HG03139 (cell line): ENCODE data around the gene DEAF1.
"Not testable (repeated sequence)": the region's sequence is repeated elsewhere in the genome, so short reads cannot be mapped to it uniquely, and the experiment has no call there.

ENCODE experiments used
- ATAC-seq: cut with Tn5 transposase; IDR thresholded peaks from one replicate; pipeline ENCODE4 v1.9.1; 2021; ENCODE audit not compliant: unreplicated experiment

The DEAF1 gene, protein sequence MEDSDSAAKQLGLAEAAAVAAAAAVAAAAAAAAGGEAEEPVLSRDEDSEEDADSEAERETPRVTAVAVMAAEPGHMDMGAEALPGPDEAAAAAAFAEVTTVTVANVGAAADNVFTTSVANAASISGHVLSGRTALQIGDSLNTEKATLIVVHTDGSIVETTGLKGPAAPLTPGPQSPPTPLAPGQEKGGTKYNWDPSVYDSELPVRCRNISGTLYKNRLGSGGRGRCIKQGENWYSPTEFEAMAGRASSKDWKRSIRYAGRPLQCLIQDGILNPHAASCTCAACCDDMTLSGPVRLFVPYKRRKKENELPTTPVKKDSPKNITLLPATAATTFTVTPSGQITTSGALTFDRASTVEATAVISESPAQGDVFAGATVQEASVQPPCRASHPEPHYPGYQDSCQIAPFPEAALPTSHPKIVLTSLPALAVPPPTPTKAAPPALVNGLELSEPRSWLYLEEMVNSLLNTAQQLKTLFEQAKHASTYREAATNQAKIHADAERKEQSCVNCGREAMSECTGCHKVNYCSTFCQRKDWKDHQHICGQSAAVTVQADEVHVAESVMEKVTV

DNA sequence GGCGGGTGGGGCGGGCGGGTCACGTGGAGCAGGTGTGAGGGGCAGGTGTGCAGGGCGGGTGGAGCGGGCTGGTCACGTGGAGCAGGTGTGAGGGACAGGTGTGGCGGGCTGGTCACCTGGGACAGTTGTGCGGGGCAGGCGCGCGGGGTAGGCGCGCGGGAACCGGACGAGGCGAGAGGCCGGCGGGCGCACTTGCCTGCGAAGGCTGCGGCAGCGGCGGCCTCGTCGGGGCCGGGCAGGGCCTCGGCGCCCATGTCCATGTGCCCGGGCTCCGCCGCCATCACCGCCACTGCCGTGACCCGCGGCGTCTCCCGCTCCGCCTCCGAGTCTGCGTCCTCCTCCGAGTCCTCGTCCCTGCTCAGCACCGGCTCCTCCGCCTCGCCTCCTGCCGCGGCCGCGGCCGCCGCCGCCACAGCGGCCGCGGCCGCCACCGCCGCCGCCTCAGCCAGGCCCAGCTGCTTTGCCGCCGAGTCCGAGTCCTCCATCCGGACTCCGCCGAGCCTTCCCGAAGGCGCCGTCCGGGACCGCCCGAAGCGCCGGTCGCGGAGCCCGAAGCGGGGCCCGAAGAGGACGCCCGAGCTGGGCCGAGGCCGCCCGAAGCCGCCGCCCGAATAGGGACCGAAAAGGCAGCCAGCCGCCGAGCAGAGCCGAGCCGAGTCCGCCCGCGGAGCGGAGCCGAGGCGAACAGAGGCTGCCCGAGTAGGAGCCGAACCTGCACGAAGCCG is at the start of gene DEAF1:
Gene DEAF1 (minus strand): TSS at position 660 of the 725 bp plus-strand sequence. CDS start 175 bp downstream, at position 485.
- peak; percentile 74 for ATAC-seq

DNA sequence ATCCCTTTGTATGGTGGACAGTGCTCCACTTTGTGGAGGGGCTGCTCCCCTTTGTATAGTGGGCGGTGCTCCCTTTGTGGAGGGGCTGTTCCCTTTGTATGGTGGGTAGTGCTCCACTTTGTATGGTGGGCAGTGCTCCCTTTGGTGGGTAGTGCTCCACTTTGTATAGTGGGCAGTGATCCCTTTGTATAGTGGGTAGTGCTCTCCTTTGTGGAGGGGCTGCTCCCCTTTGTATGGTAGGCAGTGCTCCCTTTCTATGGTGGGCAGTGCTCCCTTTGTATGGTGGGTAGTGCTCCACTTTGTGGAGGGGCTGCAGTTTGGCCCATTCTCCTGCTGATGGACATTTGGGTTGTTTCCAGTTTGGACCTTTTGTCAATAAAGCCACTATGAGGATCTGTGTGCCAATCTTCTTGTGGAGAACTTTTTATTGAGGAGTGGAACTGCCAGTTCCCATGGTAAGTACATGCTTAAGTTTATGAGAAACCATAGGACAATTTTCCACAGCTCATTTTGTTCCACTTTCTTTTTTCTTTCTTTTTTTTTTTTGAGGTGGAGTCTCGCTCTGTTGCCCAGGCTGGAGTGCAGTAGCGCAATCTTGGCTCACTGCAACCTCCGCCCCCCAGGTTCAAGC is 47.7 kb upstream of the DEAF1 start:
- ATAC-seq = no peak

DNA sequence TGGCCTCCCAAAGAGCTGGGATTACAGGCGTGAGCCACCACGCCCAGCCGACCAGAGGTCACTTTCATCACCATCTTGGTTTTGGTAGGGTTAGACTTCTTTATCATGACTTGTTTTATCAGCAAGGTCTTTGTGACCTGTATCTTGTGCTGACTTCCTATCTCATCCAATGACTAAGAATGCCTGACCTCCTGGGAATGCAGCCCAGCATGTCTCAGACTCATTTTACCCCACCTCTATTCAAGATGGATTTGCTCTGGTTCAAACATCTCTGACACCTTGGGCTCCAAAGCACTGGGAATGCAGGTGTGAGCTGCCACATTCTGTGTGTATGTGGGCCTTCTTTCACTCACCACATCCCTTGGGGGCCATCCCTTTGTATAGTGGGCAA is 47.1 kb upstream of the DEAF1 start:
- no peak for ATAC-seq

DNA sequence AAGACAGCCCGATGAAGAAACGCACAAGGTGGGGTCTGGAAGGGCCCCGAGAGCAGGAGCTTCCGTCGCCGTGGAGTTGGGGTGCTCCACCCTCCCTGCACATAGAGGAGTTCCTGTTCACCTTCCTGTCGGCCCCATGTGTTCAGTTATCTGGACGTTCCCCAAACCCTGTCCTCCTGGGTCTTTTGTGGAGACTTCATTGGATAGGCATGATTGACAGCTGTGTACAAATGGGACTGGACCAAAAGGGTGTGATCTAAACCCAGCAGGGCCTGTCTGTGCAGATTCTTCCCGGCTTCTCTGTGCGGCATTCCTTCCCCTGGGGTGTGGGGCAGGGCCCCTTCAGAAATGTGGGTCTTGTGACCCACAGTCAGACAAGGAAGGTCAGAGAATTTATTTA is 42.9 kb upstream of the DEAF1 start:
- not testable (repeated sequence) for ATAC-seq

DNA sequence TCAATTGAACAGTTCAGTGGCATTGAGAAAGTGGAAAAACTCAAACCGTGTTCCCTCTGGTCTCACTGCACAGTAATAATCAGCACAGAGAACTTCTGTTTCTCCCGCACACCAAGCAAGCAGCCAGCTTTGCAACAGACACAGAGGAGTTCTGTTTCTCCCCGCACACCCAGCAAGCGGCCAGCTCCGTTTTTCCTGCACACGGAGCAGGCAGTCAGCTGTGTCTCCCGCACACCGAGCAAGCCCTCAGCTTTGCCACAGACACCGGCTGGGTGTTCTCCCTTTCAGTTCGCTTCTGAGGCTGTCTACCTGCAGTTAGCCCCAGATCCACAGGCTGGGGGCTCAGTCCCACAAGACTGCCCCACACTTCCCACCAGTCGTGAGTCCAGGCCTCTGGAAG is 42.3 kb upstream of the DEAF1 start:
- ATAC-seq = no peak

DNA sequence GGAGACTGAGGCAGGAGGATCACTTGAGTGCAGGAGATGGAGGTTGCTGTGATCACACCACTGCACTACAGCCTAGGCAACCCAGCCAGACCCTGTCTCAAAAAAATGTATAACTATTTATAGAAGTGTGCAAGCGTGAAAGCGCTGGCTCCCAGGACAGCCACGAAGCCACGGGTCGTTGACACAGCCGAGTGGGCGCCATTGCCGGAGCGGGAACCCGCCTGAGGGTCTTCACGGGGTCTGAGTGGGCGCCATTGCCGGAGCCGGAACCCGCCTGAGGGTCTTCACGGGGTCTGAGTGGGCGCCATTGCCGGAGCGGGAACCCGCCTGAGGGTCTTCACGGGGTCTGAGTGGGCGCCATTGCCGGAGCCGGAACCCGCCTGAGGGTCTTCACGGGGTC is 39.5 kb upstream of the DEAF1 start:
- not testable (repeated sequence) for ATAC-seq

DNA sequence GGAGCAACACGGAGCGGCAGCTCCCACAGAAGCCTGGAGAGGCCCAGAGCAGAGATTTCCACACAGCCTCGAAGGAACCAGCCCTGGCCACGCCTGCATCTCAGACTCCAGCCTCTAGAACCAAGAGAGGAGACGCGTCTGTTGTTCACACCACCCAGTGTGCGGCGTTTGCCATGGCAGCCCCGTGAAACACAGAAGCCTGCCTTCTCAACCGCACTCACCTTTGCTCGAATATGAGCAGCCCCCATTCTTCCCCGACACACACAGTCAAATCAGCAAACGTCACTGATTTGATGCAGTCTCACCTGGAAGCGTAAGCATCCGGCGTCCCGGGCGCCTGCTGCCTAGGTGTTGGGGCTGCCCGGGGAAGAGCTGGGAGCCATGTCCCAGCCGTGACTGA is 38.0 kb upstream of the DEAF1 start:
- no peak for ATAC-seq

DNA sequence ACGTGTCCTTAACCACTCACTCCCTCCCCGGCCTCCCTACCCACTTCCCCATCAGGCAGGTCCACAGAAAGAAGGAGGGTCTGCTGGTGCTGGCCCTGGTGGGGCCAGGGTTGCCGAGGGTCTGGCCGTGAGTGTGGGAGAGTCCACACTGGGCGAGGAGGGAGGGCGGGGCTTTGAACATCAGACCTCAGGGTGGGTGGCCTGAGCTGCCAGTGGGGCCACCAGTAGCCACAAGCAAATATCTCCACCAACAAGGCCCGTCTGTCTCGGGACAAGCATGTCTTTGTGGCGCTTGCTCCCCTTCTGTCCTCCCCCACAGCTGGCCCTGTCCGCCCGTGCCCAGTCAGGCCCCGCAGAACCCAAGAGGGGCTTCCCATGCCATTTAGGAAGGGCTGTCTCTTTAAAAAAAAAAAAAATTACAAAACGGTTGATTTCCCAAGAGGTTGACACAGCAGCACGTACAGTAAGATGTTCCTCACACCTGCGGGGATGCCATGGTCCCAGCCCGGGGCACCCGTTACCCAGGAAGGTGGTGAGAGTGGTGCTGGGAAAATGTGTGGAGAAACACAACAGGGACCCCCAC is 34.6 kb upstream of the DEAF1 start:
- no peak for ATAC-seq

DNA sequence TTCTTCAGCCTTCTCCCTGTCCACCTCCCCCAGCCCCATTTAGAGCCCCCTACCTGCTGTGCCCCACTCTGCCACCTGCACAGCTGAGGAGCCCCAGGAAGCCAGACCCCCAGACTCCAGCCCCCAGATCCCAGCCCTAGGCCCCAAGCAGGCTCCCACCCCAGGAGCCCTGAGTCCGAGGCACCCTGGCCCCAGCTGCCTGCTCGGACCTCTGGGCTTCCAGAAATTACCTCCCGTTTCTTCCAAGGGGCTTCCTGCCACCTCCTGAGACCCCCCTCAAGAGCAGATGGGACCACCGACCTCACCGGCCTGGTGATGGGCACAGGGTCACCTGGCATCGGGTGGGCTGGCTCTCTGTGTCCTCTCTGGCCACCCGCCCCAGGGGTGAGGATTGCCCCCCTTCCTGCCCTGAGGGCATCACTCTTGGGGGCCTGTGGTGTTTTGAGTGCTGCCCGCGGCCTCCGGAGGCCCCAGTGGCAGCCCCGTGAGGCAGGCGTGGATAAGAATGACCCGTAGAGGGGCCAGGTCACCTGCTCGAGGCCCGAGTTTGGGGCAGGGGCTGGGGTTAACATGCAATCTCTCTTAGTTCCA is 34.0 kb upstream of the DEAF1 start:
- ATAC-seq = no peak

DNA sequence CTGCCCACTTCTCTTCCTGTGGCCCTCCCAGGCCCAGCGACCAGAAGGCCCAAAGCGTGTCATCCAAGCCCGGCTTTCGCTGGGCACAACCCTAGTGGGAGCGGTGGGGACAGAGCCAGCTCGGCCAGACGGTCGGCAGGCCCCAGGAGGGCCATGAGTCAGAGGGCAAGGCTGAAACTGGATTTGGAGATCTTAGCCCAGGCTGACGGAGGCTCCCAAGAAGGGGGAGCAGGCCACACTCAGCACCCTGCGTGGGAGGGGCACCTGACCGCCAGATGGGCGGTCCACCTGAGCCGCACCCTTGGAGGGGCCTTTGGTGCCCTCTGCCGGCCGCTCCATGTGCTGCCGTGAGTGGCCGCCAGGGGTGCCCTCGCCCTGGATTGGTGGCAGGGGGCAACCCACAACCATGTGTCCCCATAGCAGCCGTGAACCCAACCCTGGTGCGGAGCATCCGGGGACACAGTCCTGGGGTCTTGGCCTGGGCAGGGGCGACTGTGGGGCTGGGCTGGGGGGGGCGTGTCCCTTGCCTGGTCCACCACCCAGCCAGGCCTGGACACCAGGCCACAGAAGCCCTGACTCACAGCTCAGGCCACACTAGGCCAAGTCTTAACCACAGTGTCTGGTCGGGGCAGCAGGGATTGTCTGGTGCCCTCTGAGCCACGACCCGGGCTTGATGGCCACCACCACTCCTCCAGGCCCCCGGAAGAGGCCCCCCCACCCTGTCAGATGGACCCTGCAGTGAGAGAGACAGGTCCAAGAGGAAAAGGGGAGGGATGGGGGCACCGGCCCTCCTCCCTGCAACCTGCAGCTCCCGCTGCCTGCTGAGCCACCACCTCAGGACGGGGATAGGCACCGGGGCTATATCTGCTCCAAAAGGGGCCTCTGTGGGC is 33.1 kb upstream of the DEAF1 start:
- ATAC-seq = no peak

DNA sequence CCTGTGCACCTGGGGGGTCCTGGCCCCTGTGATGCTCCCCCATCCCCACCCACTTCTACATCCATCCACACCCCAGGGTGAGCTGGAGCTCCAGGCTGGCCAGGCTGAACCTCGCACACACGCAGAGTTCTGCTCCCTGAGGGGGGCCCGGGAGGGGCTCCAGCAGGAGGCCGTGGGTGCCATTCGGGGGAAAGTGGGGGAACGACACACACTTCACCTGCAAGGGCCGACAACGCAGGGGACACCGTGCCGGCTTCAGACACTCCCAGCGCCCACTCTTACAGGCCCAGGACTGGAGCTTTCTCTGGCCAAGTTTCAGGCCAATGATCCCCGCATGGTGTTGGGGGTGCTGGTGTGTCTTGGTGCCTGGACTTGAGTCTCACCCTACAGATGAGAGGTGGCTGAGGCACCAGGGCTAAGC is 32.3 kb upstream of the DEAF1 start:
- ATAC-seq = no peak

DNA sequence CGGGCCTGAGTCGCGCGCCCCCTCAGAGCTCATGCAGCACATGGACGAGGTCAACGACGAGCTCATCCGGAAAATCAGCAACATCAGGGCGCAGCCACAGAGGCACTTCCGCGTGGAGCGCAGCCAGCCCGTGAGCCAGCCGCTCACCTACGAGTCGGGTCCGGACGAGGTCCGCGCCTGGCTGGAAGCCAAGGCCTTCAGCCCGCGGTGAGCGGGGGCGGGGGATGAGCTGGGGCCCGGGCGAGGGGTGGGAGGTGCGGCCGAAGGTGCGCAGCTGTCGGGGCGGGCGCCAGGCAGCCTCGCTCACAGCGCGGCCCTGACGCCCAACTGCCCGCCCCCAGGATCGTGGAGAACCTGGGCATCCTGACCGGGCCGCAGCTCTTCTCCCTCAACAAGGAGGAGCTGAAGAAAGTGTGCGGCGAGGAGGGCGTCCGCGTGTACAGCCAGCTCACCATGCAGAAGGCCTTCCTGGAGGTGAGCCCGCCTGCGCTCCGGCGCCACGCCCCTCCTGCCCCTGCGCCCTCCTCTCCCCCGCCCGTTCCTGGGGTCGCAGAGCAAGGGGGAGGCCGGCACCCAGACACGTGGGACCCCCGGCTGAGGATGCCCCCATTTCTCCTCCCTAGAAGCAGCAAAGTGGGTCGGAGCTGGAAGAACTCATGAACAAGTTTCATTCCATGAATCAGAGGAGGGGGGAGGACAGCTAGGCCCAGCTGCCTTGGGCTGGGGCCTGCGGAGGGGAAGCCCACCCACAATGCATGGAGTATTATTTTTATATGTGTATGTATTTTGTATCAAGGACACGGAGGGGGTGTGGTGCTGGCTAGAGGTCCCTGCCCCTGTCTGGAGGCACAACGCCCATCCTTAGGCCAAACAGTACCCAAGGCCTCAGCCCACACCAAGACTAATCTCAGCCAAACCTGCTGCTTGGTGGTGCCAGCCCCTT is 31.5 kb upstream of the DEAF1 start:
- no peak for ATAC-seq

DNA sequence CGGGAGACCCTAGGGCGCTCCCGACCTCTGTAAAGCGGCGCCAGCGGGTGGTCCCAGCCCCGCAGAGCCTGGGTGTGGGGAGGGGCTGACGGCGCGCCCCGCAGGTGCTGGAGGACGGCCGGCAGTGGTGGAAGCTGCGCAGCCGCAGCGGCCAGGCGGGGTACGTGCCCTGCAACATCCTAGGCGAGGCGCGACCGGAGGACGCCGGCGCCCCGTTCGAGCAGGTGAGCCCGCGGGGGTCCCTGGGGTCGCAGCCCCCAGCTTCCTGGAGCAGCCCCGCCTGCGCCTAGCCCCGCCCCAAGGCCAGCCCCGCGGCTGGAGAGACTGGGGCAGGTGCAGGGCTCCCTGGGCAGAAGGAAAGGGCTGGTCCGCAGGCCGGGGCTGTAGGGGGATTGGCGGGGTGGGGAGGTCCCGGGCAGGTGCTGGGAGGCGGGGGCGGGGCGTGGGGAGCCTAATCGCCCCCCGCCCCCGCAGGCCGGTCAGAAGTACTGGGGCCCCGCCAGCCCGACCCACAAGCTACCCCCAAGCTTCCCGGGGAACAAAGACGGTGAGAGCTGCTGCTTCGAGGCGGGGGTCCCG is 30.7 kb upstream of the DEAF1 start:
- ATAC-seq = no peak

DNA sequence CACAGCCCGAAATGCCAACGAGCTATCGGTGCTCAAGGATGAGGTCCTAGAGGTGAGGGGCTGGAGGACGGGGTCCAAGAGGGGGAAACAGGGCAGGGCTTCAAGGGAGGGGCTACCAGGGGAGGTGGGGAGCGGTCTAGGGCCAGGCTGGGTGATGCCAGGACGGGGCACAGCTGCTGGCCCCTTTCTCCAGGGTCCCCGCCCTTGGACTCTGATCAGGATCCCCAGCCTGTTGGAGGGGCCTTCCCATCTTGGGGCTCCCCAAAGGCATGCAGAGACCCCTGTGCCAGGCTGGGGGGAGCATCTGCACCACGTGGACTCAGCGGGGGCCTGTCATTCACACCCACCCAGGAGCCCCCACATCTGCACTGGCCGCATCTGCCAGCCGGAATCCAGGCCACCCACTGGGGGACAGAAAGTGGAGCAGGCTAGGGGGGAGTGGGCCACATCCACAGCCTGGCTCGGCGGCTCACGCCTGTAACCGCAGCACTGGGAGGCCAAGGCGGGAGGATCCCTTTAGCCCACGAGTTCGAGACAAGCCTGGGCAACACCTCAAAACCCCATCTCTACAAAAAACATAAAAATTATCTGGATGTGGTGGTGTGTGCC is 29.9 kb upstream of the DEAF1 start:
- no peak for ATAC-seq

DNA sequence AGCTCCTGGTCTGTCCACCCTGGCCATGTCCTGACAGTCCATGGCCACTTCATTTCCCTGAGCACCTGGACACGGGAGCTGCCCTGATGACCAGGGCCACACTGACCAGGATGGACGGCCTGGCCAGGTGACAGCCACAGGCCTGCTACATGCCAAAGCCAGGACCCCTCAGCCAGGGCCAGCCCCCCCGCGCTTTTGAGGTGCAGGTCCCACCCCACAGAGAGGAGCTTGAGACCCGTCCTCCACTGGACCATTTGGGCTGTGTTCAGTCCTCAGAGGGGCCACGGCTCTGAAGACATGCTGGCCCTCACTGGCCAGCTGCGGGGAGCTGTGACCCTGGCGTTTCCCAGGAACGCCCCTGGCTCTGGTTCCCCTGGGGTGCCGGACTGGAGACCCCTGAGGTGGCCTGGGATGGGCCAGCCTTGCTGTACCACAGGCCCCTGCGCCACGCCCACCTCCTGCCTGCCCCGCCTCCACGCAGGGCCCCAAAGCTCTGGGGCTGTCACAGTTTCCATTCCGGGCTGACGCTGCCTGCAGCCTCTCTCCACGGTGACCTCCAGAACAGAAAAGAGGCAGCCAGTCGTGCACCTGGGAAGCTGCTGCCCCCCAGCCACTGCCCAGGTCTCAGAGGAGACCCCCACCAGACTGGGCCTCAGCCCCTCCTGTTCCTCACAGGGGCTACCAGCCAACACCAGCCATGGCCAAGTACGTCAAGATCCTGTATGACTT is 29.2 kb upstream of the DEAF1 start:
- ATAC-seq = no peak

DNA sequence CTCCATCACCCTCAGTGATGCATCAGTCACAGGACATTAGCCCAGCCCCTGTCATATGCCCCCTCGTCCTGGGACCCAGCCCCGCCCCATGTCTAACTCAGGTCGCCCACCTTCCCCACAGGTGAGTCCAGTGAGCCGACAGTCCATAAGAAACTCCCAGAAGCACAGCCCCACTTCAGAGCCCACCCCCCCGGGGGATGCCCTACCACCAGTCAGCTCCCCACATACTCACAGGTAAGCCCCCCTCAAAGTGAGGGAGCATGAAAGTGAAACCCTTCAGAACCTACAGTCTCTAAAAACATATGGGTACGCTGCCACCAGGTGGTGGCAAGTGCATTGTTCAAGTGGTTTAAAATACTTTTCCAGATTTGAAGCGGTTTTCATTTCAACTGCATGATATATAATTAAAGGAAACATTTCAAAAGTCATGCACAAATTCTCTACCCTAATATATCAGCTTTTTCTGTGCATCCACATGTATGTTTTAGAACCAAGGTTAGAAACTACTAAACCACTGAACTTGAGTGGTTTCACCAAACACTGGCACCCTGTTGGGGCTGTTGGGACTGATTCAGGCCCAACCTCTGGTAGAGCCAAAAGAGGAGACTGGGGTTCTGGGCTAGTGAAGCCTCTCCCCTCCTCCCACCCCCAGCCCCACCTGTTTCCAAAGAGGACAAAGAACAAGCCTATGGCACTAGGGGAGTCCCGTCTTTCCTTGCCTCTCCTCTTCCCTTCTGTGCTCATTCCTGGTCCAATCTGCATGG is 28.3 kb upstream of the DEAF1 start:
- no peak for ATAC-seq
